Endodermal cell (in vitro differentiated cells): ENCODE measurements around the gene SLC38A10. TPM values are rescaled to one million over a fixed set of nuclear protein-coding genes. Genes with fewer than 3 reads are reported as not detected.

ENCODE experiments used
- DNase-seq: peaks from one replicate; pipeline ENCODE4 v3.0.0-alpha.2; 2017
- H3K27ac ChIP-seq: 2 replicates; pipeline ENCODE4 v1.5.1; 2013; ENCODE audit warnings: mild to moderate bottlenecking, low read depth, low read length, moderate library complexity
- H3K27me3 ChIP-seq: 2 replicates; pipeline ENCODE4 v1.6.1; 2013; ENCODE audit warnings: mild to moderate bottlenecking, low read length, moderate library complexity; ENCODE audit not compliant: insufficient read depth, control insufficient read depth, poor library complexity, severe bottlenecking
- H3K36me3 ChIP-seq: 2 replicates; pipeline ENCODE4 v1.7.0; 2013; ENCODE audit warnings: mild to moderate bottlenecking, low read length, moderate library complexity; ENCODE audit not compliant: control insufficient read depth, insufficient read depth
- H3K4me1 ChIP-seq: one replicate; pipeline ENCODE4 v1.7.0; 2013; ENCODE audit warnings: low read length; ENCODE audit not compliant: control insufficient read depth, insufficient read depth
- H3K4me3 ChIP-seq: 2 replicates; pipeline ENCODE4 v1.5.1; 2013; ENCODE audit warnings: mild to moderate bottlenecking, low read length, moderate library complexity
- H3K9ac ChIP-seq: 2 replicates; pipeline ENCODE4 v1.6.1; 2013; ENCODE audit warnings: mild to moderate bottlenecking, low read length, moderate library complexity; ENCODE audit not compliant: poor library complexity, severe bottlenecking; ENCODE audit errors: extremely low read depth
- H3K9me3 ChIP-seq: 2 replicates; pipeline ENCODE4 v1.6.1; 2013; ENCODE audit warnings: mild to moderate bottlenecking, low read length, moderate library complexity; ENCODE audit not compliant: control insufficient read depth
- H3K27ac Mint-ChIP-seq: 2 replicates; pipeline ENCODE4 v1.8.0; 2020; ENCODE audit warnings: mixed read lengths
- H3K27me3 Mint-ChIP-seq: 2 replicates; pipeline ENCODE4 v1.8.0; 2021; ENCODE audit warnings: mild to moderate bottlenecking, mixed read lengths; ENCODE audit not compliant: insufficient read depth
- H3K36me3 Mint-ChIP-seq: 2 replicates; pipeline ENCODE4 v1.8.0; 2020; ENCODE audit warnings: low read depth, mixed read lengths
- H3K4me1 Mint-ChIP-seq: 2 replicates; pipeline ENCODE4 v1.8.0; 2020; ENCODE audit warnings: mixed read lengths
- H3K4me3 Mint-ChIP-seq: 2 replicates; pipeline ENCODE4 v1.8.0; 2020; ENCODE audit warnings: mild to moderate bottlenecking, moderate library complexity, mixed read lengths
- H3K9me3 Mint-ChIP-seq: 2 replicates; pipeline ENCODE4 v1.8.0; 2020; ENCODE audit warnings: mild to moderate bottlenecking, mixed read lengths
- CTCF ChIP-seq: fragments of 200-600 bp; sonication (generic); conservative IDR thresholded peaks from 2 replicates; pipeline ENCODE4 v1.5.0; 2021; ENCODE audit warnings: antibody characterized with exemption, mild to moderate bottlenecking
- WGBS, 2 experiments: methylation state at CpG; one replicate each; pipeline versions ENCODE4 v1.1.5 to v1.1.7; 2013; ENCODE audit warnings: missing lambda C conversion rate in 2 of 2, mixed read lengths in 1 of 2; ENCODE audit not compliant: insufficient coverage in 1 of 2, insufficient read length in 1 of 2; 5-methylcytosine and 5-hydroxymethylcytosine counted together
- total RNA-seq, 2 donors: library from RNA; stranded (reverse); fragmentation: NEBNext Ultra II Directional in 1 of 2; extraction: Animal tissue kit (Norgen Biotek cat#: 25700) in 1 of 2; gene quantifications; 2 replicates in 1 of 2; 3 replicates in 1 of 2; pipeline ENCODE4 v1.2.1, GENCODE V29; 2021

The SLC38A10 gene
- total RNA-seq, 2 donors from 2014 or later: 60.2 to 90.3 TPM

- Mint-ChIP-seq H3K4me3 (peak overlapping the region; percentile 82), H3K27me3 (no peaks in the 10 kb centered on the region), H3K9me3 (no peaks in the 10 kb centered on the region), H3K4me1 (peaks cover 7% of the 10 kb centered on the region), H3K36me3 (peaks cover 4% of the 10 kb centered on the region), H3K27ac (no peak overlapping the region)
- 0 to 1% methylated on average over 20 to 26 of the region's 26 CpGs for WGBS, 2 experiments
- H3K9ac ChIP-seq: peak overlapping the region; percentile 66
- no peaks in the 10 kb centered on the region for H3K27me3 ChIP-seq
- TF ChIP-seq CTCF: no peak
- H3K27ac ChIP-seq: no peak overlapping the region
- no peaks in the 10 kb centered on the region for H3K9me3 ChIP-seq
- peaks cover 7% of the 10 kb centered on the region for H3K4me1 ChIP-seq
- DNase-seq: no peak
- peaks cover 6% of the 10 kb centered on the region for H3K36me3 ChIP-seq
- H3K4me3 ChIP-seq: peak overlapping the region; percentile 93
Observed at GRCh38 chr17:81238490-81238814, 56.7 kb downstream of the SLC38A10 start.

GRCh38 chr17:81237591-81238489 is 57.3 kb downstream of the SLC38A10 start:
- no peaks in the 10 kb centered on the region for H3K27me3 Mint-ChIP-seq
- Histone ChIP-seq H3K4me1 (peaks cover 7% of the 10 kb centered on the region), H3K36me3 (peaks cover 6% of the 10 kb centered on the region), H3K4me3 (peak overlapping the region; percentile 93), H3K27me3 (no peaks in the 10 kb centered on the region), H3K27ac (no peak overlapping the region), H3K9ac (peak overlapping the region; percentile 66), H3K9me3 (no peaks in the 10 kb centered on the region)
- DNase-seq: no peak
- H3K36me3 Mint-ChIP-seq: peaks cover 4% of the 10 kb centered on the region
- WGBS, 2 experiments: 64 to 69% methylated on average over 24 to 36 of the region's 36 CpGs
- no peak overlapping the region for H3K27ac Mint-ChIP-seq
- peak overlapping the region; percentile 82 for H3K4me3 Mint-ChIP-seq
- no peak for TF ChIP-seq CTCF
- H3K9me3 Mint-ChIP-seq: no peaks in the 10 kb centered on the region
- peaks cover 7% of the 10 kb centered on the region for H3K4me1 Mint-ChIP-seq

GRCh38 chr17:81236784-81237183 is 58.3 kb downstream of the SLC38A10 start:
- no peak overlapping the region for H3K27ac ChIP-seq
- H3K4me3 Mint-ChIP-seq: no peak overlapping the region
- H3K4me3 ChIP-seq: no peak overlapping the region
- 95 to 98% methylated on average over 15 to 21 of the region's 21 CpGs for WGBS, 2 experiments
- no peaks in the 10 kb centered on the region for H3K9me3 ChIP-seq
- peaks cover 4% of the 10 kb centered on the region for H3K36me3 Mint-ChIP-seq
- no peak overlapping the region for H3K9ac ChIP-seq
- H3K36me3 ChIP-seq: peaks cover 6% of the 10 kb centered on the region
- H3K27me3 ChIP-seq: no peaks in the 10 kb centered on the region
- no peak overlapping the region for H3K27ac Mint-ChIP-seq
- H3K4me1 ChIP-seq: peaks cover 7% of the 10 kb centered on the region
- no peaks in the 10 kb centered on the region for H3K9me3 Mint-ChIP-seq
- H3K27me3 Mint-ChIP-seq: no peaks in the 10 kb centered on the region
- peaks cover 7% of the 10 kb centered on the region for H3K4me1 Mint-ChIP-seq
- TF ChIP-seq CTCF: no peak
- DNase-seq: no peak
